GM23338 (cell line): ENCODE measurements around the gene CDH4.

ENCODE experiments used
- CREB1 ChIP-seq: fragments of 250-450 bp; sonication (Bioruptor Pico); IDR thresholded peaks from 2 replicates; pipeline ENCODE4 v1.5.0; 2020; ENCODE audit warnings: low read depth, mild to moderate bottlenecking, moderate library complexity
- EZH2 ChIP-seq: fragments of 200-600 bp; sonication (generic); IDR thresholded peaks from one replicate; pipeline ENCODE4 v1.8.0; 2017; ENCODE audit warnings: antibody characterized with exemption, mild to moderate bottlenecking, low read depth; ENCODE audit not compliant: unreplicated experiment
- EZH2phosphoT487 ChIP-seq: fragments of 200-600 bp; sonication (generic); IDR thresholded peaks from one replicate; pipeline ENCODE4 v1.8.1; 2018; ENCODE audit warnings: antibody characterized with exemption; ENCODE audit not compliant: unreplicated experiment
- POLR2AphosphoS5 ChIP-seq: IDR thresholded peaks from 2 replicates; pipeline ENCODE4 v1.6.1; 2016; ENCODE audit warnings: antibody characterized with exemption, low read depth
- REST ChIP-seq: IDR thresholded peaks from one replicate; pipeline ENCODE4 v1.6.1; 2018; ENCODE audit warnings: antibody characterized with exemption; ENCODE audit not compliant: unreplicated experiment
- TF ChIP-seq, protein P1 (sequence below), 2 experiments: fragments of 200-600 bp in 1 of 2; sonication (generic) in 1 of 2; conservative IDR thresholded peaks; 2 replicates each; pipeline versions ENCODE4 v1.5.1 to v1.6.1; 2016 to 2017; ENCODE audit warnings: antibody characterized with exemption in 2 of 2, low read depth in 2 of 2, mild to moderate bottlenecking in 2 of 2, moderate library complexity in 1 of 2
- TF ChIP-seq, protein P2 (sequence below): IDR thresholded peaks from 2 replicates; pipeline ENCODE4 v1.6.1; 2016; ENCODE audit warnings: antibody characterized with exemption

- TF ChIP-seq, protein P1, sequence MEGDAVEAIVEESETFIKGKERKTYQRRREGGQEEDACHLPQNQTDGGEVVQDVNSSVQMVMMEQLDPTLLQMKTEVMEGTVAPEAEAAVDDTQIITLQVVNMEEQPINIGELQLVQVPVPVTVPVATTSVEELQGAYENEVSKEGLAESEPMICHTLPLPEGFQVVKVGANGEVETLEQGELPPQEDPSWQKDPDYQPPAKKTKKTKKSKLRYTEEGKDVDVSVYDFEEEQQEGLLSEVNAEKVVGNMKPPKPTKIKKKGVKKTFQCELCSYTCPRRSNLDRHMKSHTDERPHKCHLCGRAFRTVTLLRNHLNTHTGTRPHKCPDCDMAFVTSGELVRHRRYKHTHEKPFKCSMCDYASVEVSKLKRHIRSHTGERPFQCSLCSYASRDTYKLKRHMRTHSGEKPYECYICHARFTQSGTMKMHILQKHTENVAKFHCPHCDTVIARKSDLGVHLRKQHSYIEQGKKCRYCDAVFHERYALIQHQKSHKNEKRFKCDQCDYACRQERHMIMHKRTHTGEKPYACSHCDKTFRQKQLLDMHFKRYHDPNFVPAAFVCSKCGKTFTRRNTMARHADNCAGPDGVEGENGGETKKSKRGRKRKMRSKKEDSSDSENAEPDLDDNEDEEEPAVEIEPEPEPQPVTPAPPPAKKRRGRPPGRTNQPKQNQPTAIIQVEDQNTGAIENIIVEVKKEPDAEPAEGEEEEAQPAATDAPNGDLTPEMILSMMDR (conservative IDR thresholded peaks at IDR 0.05; ENCODE audit: low read depth in 2 of 2) = no peak
- TF ChIP-seq CREB1 (CRISPR knock-in tag) = no peak
- no peak for TF ChIP-seq POLR2AphosphoS5
- TF ChIP-seq REST = no peak
- TF ChIP-seq EZH2phosphoT487 = no peak
- TF ChIP-seq, protein P2, sequence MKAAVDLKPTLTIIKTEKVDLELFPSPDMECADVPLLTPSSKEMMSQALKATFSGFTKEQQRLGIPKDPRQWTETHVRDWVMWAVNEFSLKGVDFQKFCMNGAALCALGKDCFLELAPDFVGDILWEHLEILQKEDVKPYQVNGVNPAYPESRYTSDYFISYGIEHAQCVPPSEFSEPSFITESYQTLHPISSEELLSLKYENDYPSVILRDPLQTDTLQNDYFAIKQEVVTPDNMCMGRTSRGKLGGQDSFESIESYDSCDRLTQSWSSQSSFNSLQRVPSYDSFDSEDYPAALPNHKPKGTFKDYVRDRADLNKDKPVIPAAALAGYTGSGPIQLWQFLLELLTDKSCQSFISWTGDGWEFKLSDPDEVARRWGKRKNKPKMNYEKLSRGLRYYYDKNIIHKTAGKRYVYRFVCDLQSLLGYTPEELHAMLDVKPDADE = no peak
- no peak for TF ChIP-seq EZH2
Measured at GRCh38 chr20:61665528-61666470, 413.7 kb downstream of the CDH4 start.
